ENCODE measurements around the gene PARD6B.
"Not testable (repeated sequence)": the region's sequence is repeated elsewhere in the genome, so short reads cannot be mapped to it uniquely, and the experiment has no call there.

The PARD6B gene

DNA sequence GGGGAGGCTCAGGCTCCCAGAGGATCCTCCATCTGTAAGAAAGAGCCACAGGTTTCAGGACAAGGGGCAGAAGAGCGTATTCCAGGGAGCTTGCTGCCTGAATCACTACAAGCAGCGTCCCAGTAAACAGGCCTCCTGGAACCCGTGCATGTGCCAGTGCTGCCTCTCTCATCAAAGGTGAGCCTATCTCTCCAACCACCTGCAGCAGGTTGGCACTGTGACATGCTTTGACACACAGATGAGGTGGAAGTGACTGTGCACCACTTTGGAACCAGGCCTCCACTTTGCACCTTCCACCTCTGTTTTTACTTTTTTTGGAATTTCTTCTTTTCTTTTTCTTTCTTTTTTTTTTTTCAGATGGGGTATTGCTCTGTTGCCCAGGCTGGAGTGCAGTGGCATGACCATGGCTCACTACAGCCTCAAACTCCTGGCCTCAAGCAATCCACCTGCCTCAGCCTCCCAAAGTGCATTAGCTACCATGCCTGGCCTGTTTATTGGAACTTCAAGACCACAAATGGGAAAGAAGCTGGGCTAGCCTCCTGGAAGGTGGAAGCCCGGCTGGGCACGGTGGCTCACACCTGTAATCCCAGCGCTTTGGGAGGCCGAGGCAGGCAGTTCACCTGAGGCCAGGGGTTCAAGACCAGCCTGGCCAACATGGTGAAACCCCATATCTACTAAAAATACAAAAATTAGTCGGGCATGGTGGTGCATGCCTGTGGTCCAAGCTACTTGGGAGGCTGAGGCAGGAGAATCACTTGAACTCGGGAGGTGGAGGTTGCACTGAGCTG, 27.5 kb upstream of the PARD6B start:
- not testable (repeated sequence) for DNase-seq

- DNase-seq = no peak
Measured at GRCh38 chr20:50704514-50704913, 26.9 kb upstream of the PARD6B start.

- no peak for DNase-seq
Measured at GRCh38 chr20:50704971-50705370, 26.4 kb upstream of the PARD6B start.

DNA sequence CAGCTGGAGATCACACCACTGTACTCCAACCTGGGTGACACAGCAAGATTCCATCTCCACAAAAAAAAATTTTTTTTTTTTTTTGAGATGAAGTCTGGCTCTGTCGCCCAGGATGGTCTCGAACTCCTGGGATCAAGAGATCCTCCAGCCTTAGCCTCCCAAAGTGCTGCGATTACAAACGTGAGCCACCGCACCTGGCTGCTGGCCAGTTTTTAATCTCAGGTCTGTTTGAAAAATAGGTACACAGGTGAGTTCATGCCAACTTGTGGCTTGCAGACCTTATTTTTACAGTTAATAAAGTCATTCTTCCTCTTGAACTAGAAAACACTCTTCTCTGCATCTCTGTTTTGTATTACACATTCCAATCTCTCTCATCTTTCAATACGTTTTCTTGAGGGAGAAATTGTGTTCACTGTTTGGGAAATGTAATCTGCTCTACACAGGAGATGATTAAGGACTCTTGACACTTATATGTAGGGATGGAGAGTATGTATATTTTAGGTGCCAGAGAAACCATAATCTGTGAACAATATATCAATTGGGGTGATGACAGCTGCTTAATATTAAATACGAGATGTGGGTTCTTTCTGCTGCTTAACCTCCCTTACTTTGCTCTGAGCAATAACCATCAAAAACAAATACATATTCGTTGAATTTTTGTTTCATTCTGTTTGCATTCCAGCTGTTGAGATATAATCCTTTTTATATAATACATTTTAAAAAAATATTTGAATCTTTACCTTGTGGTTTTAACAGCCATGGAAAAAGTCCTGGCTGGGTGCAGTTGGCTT, 22.3 kb upstream of the PARD6B start:
- DNase-seq = no peak

DNA sequence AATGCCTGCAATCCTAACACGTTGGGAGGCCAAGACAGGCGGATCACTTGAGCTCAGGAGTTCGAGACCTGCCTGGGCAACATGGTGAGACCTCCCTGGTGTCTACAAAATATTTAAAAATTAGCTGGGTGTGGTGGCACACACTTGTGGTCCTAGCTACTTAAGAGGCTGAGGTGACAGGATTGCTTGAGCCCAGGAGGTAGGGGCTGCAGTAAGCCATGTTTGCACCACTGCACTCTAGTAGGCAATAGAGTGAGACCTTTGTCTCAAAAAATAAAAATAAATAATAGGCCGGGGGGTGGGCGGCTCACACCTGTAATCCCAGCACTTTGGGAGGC, 21.8 kb upstream of the PARD6B start:
- DNase-seq = no peak

GRCh38 chr20:50710492-50711063, 20.8 kb upstream of the PARD6B start:
- DNase-seq = peak in 3 of 4 experiments; percentile 37 to 53 (median 41)

GRCh38 chr20:50711113-50711825, 20.1 kb upstream of the PARD6B start:
- no peak for DNase-seq

DNA sequence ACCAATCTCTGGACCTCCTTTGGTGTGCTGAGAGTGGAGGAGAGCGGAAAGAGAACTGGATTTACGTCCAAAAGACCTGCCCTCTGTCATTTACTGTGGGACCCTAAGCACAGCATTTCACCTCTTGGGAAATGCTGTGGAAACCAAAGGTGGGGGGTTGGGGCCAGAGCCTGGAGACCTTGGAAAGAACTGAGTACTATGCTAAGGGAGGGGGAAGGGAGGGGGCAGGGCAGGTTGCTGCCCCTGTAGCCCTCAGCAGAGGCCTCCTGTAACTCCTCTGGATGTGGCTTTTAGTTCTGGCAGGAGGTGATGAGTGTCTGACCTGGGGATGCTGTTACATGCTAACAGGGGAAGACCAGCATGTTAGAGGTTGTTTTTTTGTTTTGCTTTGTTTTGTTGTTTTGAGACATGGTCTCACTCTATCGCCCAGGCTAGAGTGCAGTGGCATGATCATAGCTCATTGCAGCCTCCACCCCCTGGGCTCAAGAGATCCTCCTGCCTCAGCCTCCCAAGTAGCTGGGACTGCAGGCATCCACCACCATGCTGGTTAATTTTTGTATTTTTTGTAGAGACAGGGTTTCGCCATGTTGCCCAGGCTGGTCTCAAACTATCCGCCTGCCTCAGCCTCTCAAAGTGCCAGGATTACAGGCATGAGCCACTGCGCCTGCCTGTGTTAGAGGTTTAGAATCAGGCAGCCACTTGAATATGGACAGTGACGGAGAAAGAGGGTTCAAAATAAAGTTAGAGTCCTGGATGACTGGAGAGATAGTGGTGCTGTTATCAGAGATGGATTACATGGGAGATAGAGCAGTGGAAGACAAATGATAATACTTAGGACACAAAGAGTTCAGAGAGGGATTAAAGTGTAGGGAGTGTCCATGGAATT, 18.4 kb upstream of the PARD6B start:
- no peak for DNase-seq

GRCh38 chr20:50713657-50714101, 17.7 kb upstream of the PARD6B start:
- peak in 2 of 4 experiments; percentile 19 to 29 for DNase-seq

DNA sequence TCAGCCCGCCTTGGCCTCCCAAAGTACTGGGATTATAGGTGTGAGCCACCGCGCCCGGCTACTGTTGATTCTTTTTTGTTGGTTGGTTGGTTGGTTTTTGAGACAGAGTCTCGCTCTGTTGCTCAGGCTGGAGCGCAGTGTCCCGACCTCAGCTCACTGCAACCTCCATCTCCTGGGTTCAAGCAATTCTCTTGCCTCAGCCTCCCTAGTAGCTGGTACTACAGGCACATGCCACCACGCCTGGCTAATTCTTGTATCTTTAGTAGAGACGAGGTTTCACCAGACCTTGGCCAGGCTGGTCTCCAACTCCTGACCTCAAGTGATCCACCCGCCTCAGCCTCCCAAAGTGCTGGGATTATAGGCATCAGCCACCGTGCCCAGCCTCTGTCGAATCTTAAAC, 17.0 kb upstream of the PARD6B start:
- DNase-seq = not testable (repeated sequence)

- no peak for DNase-seq
Measured at GRCh38 chr20:50715694-50716093, 15.7 kb upstream of the PARD6B start.

DNA sequence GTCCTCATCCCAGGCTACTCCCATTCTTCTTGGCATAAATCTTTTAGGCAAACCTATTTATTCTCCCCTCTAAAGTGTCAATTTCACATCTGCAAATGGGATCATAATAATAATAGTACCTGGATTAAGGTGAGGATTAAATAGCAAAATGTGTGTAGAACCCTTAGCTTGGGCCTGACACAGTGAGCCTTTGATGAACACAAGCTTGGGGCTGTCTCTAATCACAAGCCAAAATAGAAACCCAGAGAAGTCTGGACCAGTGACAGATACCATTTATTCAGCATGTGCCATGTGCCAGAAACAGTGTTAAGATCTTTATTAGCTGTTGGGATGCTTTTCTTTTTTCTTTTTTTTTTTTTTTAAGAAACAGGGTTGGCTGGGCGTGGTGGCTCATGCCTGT, 14.9 kb upstream of the PARD6B start:
- no peak for DNase-seq

DNA sequence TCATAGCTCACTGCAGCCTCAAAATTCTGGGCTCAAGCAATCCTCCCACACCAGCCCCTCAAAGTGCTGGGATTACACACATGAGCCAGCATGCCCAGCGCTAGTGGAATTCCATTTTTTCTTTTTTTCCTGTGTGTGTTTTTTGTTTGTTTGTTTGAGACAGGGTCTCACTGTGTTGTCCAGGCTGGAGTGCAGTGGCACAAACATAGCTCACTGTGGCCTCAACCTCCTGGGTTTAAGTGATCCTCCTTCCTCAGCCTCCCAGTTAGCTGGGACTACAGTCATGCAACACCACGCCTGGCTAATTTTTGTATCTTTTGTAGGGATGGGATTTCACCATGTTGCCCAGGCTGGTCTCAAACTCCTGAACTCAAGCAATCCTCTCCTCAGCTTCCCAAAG, 14.1 kb upstream of the PARD6B start:
- no peak for DNase-seq

DNA sequence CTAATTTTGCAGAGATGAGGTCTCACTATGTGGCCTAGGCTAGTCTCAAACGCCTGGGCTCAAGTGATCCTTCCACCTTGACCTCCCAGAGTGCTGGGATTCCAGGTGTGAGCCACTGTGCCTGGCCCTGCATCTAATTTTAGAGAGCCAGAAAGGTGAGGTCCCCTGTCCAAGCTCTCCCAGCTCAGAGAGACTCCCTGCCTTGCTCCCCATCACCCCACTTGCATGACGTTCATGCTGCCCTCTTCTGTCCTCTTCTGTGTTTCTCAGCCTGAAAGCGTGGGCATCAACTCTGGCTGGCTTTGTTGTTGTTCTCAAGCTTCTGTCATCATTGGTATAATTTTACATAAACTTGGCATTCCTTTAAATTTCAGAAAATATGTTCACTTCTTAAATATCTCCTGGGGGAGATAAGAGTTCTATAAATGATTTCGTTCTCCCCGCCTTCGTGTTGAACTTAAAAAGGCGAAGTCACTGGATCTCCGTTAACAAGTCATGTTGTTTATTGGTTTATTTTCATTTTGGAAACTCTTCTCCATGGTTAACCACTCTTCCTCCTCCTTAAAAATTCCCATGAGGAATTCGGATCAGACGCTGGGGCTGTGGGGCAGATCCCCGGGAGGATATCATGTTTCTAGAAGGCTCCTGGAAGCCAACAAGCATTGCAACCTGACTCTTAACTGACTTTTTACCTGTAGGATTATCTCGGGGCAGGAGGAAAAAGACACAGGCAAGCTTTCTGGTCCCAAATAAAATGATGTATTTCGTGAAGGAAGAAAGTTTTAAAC, 13.2 kb upstream of the PARD6B start:
- DNase-seq = no peak

DNA sequence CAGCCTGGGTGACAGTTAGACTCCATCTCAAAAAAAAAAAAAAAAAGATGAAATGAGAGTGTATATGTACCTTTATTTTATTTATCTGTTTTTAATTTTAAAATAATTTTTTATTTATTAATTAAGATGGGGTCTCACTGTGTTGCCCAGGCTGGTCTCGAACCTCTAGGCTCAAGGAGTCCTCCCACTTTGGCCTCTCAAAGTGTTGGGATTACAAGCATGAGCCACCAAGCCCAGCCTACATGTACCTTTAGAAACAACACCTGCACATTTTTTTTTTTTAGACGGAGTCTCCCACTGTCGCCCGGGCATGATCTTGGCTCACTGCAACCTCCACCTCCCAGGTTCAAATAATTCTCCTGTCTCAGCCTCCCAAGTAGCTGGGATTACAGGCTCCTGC, 12.1 kb upstream of the PARD6B start:
- DNase-seq = no peak

DNA sequence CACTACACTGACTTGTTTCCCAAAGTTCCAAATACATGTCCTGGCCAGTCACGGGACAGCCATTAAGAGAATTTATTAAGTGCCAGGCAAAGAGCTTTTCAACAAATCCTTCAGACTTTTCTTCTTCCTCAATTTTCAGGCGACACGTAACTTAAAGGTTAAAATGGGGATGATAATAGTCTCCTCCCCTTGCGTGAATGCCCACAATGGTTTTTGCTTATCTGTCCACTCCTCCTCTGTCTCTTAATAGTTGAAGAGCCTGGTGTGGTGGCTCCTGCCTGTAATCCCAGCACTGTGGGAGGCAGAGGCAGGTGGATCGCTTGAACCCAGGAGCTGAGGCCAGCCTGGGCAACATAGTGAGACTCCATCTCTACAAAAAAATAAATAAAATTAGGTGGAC, 11.4 kb upstream of the PARD6B start:
- no peak for DNase-seq

- DNase-seq = no peak
Measured at GRCh38 chr20:50720582-50720981, 10.8 kb upstream of the PARD6B start.

GRCh38 chr20:50721881-50722281, 9.5 kb upstream of the PARD6B start:
- no peak for DNase-seq

DNA sequence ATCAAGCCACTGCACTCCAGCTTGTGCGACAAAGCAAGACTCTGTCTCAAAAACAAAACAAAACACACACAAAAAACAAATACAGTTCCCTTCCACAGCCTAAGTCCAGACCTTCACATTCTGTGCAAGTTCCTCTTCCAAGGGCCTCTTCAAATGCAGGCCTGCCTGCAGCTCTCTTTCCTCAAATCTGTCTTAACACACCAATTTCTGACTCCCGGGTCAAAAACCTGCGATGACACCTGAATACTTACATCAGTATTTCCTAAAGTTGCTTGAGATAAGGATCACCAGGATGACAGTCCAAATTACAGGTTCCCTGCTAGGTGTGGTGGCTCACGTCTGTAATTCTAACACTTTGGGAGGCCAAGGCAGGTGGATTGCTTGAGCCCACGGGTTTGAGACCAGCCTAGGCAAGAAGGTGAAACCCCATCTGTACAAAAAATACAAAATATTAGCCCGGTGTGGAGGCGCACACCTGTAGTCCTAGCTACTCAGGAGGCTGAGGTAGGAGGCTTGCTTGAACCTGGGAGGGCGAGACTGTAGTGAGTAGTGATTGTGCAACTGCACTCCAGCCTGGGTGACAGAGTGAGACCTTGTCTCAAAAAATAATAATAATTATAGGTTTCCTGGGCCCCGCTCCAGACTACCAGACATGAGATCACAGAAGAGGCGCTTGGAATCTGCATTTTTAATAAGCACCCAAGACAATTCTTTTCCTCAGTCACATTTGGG, 8.8 kb upstream of the PARD6B start:
- peak in 3 of 4 experiments; percentile 39 to 51 (median 45) for DNase-seq

DNA sequence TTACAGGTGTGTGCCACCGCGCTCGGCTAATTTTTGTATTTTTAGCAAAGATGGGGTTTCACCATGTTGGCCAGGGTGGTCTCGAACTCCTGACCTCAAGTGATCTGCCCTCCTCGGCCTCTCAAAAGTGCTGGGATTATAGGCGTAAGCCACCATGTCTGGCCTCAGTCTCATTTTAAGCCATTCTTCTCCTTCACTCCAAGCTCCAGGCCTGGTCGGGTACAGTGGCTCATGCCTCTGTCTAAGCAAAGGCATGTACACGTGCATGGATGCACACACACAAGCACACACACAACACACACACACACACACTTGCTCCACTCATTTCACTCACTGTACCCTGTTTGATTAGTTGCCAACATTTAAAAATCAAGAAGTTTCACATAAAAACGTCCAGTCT, 7.7 kb upstream of the PARD6B start:
- no peak for DNase-seq

Measured in suppressor macrophage (primary cell).